GM18867 (cell line): ENCODE results near the gene MCC.

Source experiments
- ATAC-seq: cut with Tn5 transposase; IDR thresholded peaks from one replicate; pipeline ENCODE4 v1.9.1; 2021; ENCODE audit warnings: mild to moderate bottlenecking, moderate library complexity; ENCODE audit not compliant: unreplicated experiment

Gene MCC

DNA sequence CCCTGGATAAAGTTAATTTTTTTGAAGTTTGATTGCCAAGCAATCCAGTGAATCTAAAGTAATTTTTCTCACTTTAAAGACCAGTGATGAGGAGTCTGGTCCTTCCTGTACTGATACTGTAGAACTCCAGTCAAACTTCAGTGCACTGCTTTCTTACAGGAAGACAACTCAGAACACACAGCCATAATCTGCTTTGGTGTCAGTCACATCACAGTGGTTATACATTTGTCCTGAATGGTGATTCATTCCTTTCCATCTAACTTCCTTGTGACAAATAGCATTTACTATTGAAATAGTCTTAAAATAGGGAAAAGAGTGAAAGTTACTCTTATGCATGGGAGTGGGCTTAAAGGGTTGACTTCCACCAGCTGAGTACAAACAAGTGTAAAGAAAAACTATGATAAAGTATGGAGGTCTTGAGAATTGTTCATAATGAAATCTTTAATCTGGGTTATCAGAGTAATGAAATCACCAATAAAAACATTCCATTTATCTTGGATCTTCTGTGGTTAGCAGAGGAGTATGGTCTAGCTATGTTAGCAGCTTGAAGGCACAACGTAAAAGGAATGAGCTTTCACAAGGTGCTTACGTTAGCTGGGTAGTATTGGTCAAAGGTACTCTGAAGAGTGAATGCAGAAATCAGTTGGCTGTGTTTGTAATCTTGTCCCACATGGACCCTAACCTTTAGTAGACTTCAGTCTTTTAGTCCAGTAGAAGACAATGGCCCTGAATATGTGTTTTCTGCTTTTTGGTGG lies 470.2 kb downstream of the MCC start:
- ATAC-seq: no peak

DNA sequence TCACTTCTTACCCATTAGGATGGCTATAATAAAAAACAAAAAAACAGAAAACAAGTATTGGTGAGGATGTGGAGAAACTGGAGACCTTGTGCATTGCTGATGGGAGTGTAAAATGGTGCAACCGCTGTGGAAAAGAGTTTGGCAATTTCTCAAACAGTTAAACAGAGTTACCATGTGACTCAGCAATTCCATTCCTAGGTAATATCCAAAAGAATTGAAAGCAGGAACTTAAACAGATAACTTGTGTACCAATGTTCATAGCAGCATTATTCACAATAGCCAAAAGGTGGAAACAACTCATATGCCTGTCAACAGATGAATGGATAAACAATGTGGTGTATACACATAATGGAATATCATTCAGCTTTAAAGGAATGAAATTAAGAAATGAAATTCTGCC lies 482.8 kb downstream of the MCC start:
- no peak for ATAC-seq

DNA sequence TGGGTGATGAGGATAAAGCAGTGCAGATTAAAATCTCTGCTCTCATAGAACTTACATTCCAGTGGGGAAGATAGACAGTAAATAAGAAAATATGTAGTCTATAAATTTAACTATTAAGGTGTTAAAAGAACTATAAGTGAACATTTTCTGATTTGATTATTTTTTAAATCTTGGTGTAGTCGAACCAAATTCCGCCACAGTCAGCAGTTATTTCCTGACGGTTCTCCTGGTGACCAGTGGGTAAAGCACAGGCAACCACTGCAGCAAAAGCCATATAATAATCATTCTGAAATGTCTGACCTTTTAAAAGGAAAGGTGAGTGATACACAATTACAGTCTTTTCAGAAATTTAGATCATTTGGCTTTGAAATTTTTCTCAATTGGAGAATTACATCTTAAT lies 484.5 kb downstream of the MCC start:
- ATAC-seq: no peak

DNA sequence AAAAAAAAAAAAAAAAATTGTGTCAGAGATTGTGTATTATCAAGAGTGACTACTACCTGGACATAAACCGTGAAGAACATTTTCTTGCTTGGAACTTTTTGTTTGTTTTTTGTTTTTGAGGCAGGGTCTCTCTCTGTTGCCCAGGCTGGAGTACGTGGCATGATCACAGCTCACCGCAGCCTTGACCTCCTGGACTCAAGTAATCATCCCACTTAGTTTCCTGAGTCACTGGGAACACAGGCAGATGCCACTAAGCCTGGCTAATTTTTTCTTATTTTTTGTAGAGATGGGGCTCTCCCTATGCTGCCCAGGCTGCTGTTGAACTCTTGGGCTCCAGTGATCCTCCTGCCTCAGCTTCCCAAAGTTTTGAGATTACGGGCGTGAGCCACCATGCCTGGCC lies 485.8 kb downstream of the MCC start:
- no peak for ATAC-seq

DNA sequence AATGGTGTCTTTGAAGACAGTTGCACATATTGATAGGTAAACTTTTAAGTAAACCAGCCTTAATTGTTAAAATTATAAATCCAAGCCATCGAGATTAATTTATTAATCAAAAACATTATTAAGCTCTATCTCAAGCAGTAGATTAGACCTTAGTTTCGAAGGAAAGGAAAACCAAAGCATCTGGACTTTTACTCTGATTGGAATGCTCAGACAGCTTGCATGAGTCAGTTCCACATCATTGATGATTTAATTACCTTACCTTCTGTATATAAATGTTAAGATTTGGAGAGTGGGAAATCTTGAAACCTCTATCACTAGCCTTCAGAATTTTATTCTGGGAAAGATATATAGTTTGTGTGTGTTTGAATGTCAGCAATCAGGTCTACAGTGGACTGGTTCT lies 487.8 kb downstream of the MCC start:
- no peak for ATAC-seq

DNA sequence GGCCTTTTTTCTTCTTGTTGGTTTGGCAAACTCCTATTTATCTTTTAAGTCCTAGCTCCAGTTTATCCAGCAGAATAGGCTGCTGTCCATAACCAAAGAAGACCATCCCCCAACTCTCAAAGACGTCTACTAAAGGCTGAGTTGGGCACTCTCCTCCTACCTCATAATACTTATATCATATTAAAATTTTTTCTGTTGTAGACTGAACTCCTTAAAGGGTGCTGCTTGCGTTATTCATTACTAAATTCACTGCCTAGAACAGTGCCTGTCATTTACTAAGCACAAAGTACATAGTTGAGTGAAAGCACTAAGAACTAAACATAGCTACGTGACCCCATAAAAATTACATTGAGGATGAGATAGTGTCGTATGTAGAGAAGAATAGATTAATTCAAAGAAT lies 490.0 kb downstream of the MCC start:
- no peak for ATAC-seq

DNA sequence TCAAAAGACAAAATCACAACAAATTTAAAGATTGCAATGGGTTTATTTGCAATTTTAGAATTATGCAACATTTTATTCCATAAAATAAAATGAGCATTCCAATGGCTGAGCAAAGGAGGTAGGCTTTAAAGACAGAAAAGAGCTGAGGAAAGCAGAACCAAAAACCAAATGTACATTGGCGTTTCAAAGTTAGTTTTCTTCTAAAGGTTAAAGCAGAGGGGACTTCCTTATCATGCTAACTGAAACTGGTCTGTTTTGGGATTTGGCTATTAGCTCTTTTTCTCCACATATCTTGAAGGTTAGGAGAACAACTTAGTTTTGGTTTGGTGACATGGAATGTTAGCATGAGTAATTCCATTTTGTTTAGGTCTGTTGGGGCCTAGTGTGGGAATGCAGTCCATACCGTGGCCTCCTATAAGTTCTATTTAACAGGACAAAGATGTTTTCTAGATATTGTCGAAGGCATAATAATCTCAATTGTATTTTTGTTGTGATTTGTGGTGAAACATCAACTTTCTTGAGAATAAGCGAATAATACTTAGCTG lies 491.4 kb downstream of the MCC start:
- ATAC-seq: no peak

DNA sequence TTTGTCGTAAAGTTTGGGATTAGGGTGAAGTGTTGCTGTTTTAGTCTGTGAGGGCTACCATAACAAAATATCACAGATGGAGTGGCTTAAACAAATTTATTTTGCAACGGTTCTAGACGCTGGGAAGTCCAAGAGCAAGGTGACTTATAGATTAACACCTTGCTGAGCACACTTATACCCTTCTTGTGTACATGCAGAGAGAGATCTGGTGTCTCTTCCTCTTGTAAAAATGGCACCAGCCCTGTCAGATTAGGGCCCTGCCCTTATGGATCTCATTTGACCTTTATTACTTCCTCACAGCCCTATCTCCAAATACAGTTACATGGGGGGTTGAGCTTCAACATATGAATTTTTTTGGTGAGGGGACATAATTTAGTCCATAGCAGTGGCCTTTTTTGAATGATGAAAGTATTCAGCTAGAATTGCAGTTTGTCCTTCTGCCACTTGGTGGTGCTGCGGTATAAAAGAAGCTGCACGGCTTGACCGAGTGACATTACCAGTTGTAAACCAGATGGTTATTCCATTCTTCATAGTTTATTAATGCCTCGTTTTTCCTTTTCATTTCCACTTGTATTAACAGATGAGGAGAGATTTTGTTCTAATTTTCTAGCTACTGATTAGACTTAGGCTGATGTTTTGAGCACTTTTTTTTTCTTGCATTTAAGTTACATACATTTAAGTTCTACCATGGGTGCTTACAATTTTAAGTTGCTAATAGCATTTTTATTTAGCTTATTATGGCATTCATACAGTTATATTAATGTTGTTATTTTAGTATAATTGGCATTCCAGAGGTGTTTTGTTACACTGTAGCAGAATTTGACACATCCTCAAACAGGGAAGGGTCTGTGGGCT lies 492.3 kb downstream of the MCC start:
- peak; percentile 86 for ATAC-seq

DNA sequence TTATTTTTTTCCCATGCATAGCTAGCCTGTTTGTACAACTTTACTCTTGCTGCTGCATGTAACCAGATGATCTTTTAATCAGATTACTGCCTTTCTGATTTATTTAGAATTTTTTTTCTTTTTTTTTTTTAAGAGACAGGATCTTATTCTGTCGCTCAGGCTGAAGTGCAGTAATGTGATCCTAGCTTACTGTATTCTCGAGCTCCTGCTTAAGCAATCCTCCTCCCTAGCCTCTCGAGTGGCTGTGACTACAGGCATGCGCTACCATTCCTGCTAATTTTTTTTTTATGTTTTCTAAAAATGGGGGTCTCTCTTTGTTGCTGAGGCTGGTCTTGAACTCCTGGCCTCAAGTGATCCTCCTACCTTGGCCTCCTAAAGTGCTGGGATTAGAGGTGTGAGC lies 502.0 kb downstream of the MCC start:
- ATAC-seq: no peak

DNA sequence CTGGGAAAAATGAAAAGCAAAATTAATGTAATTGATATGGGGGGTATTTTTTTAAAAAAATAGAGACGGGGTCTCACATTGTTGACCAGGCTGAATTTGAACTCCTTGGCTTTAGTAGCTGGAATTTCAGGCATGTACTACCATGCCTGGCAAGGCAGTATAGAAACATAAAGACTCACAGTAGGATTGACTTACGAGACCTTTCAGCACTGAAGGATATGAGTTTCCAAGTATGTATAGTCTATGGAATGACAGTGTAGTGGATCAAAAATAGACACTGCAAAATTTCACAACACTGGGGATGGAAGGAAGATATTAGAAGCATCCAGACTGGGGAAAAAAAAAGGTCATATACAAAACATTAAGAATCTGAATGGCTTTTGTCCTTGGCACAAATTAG lies 504.9 kb downstream of the MCC start:
- ATAC-seq: no peak

DNA sequence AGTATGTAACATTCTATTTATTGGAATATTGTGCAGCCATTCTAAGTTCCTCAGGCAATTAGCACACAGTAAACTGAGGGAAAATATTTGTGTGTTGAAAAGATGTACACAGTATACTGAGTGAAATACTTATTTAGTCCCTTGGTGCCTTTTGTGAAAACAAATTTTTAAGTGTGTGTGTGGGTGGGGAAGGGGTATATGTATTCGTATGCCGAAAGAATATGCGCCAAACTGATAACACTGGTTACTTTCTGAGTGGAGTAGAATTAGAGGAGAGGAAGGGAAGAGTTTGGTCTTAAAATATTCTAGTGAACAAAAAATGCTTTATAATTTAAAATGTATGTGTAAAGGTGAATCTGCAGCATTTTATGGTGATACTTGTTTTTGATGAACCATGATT lies 508.5 kb downstream of the MCC start:
- no peak for ATAC-seq

DNA sequence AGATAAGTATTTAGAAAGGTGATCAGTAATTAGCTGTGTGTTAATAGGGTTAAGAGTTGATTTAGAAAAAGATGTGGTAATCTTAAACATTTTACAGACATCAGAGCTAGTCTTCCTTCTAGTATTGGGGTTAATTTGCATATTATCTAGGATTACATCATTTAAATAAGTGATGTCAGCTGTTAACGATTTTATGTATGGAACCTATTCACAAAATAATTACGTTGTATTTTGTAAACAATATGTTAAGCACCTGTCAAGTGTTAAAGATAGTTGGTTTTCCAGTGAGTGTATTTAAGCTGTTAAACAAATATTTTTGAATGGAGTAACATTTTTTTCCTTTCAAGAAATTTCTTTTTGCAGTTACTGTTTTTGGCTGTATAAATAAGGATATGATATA lies 509.4 kb downstream of the MCC start:
- ATAC-seq: no peak

DNA sequence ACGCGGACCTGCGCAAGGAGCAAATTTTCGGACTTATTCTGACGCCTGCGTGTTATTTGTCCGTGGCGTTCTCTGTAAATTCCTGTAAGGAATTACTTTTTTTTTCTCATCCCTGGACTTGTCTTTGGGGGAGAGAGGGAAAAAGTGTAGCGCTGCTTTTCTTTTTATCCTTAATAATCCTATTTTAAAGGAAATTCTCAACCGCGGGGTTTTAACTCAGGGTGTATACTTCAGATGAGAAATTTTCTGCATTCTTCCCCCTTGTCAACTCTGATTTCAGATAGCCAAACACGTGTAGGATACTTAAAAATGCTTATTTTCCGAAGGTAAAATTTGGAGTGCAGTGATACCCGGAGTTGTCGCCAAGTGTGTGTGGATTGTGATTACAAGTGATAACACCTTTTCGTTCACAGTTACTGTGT lies 510.8 kb downstream of the MCC start:
- no peak for ATAC-seq

DNA sequence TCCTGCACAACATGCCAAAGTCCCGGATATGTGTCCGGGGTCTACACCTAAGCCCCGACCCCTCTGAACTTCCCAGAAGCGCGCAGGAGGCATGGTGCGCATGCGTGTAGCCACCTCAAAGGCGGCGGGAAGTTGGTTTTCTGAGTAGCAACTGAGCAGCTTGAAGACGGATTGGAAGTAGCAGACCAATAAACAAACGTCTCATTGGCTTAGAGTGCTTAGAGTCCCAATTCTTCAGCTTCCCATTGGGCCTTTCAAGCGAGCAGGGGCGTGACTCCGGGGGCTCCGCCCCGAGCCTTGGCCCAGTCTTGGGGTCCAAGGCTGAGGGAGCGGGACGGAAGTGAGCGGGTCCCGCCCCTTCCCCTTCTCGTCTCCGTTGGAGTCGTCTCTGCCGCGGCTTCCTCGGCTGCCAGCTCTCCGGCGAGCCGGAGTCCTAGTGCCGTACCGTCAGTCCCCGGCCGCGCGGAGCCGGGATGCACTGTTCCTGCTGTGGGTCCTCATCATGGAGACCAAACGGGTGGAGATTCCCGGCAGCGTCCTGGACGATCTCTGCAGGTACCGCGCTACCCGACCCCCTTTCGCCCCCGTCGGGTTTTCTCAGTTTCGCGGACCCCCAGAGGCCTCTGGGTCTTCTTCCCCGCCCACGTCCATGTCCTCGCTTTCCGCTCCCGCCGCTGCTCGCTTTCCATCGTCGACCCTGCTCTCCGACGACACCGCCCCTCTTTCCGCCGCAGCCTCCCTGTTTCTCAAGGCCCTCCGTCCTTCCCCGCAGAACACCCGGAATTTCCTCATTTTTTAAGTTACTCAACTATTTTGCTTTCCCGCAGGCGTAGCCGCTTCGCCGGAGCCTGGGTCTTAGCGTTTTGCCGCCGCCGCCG lies 511.6 kb downstream of the MCC start, which contains the start of gene DCP2:
Gene DCP2 (plus strand): TSS at position 367 of the 878 bp plus-strand sequence. CDS start 136 bp downstream, at position 503.
- peak; percentile 96 for ATAC-seq

DNA sequence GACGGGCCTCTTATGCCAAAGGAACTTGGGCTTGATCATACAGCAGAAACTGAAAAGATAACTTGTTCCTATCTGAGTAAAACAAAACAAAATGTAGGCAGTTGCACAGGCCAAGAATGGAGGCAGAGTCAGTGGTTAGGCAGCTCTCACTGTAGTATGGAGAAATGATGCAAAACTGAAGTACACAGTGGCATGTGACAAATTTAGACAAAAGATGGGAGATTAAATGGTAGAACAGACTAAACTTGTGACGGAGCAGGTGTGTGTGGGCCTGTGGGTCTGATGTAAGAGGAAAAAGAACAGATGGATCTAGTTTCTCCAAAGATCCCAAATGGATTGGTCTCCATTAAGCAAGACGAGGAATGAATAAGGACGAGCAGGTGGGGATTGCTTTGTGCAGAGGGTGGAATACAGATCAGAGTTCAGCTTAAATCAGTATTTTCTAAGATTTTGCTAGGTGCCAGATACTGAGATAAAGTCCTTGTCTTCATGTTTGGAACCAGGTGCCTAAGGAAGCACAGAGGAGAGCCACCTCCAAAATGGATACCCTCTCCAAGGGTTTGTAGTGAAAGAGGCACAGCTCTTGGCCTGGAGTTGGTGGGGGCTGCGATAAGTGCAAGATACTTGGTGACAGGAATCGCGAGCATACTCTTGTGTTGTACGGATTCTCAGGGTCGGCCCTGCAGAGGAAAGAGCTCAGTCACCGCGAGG lies 512.4 kb downstream of the MCC start:
- ATAC-seq: peak; percentile 18

DNA sequence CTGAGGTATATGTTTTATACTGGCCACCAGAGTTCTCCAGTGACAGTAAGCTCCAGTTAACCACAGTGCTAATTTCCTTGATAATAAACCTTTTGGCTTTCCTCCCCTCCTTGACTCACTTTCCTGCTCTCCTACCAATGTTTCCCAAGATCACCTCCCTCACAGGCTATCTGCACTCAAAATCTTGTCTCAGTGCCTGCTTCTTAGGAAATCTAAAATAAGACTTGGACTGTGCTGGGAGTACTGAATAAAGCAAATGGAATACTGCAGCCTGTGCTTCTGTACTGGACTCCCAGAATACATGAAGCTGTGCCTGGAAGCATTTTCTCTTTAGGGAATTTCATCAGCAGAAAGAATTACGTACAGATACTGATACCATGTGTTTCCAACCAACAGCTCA lies 513.4 kb downstream of the MCC start:
- no peak for ATAC-seq

DNA sequence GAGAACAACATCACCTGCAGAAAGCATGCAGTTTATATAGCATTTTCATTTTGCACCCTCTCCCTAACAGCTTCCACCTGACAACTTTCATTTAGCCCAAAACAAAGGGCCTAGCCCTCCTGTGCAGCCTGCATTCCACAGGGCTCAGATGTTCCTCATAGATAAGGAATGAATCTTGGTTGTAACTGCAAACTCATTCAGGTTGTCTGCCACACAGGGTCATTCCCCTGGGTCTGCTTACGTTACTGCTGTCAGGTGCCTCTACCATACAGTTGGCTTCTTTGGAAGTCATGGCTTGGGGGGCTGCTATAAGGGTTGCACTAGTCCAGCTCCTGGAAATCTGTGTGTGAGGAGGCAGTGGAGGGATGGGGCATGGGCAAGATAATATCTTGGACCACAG lies 514.3 kb downstream of the MCC start:
- no peak for ATAC-seq

DNA sequence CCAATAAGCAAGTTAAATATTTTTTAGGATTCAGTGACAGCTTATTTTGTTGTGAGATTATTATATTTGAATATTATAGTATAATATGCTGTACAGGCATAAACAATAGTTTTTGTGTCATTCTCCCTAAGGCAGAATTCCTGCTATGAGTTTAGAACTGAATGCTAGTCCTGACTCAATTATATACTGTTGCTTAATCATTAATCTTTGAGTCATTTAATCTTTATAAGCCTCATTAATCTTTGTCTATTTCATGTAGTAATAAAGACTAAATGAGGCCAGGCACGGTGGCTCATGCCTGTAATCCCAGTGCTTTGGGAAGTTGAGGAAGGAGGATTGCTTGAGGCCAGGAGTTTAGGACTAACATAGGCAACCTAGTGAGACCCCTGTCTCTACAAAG lies 515.2 kb downstream of the MCC start:
- no peak for ATAC-seq
